IPS-20b (cell line): ENCODE results near the gene TWIST1.

Experiments
- H3K27ac ChIP-seq: one replicate; pipeline ENCODE4 v1.5.1; 2013; ENCODE audit warnings: low read length
- H3K27me3 ChIP-seq: 2 replicates; pipeline ENCODE4 v1.6.1; 2013; ENCODE audit warnings: mild to moderate bottlenecking, low read length, inconsistent platforms; ENCODE audit not compliant: insufficient read depth
- H3K36me3 ChIP-seq: 2 replicates; pipeline ENCODE4 v1.6.1; 2013; ENCODE audit warnings: low read depth, mild to moderate bottlenecking, inconsistent platforms, low read length, moderate library complexity; ENCODE audit not compliant: insufficient read depth
- H3K4me1 ChIP-seq: 2 replicates; pipeline ENCODE4 v1.6.1; 2013; ENCODE audit warnings: mild to moderate bottlenecking, control low read depth, inconsistent platforms, low read length, moderate library complexity; ENCODE audit not compliant: insufficient read depth
- H3K4me3 ChIP-seq: 2 replicates; pipeline ENCODE4 v1.5.1; 2013; ENCODE audit warnings: mild to moderate bottlenecking, low read length, inconsistent platforms
- H3K9ac ChIP-seq: 2 replicates; pipeline ENCODE4 v1.6.1; 2013; ENCODE audit warnings: low read depth, mild to moderate bottlenecking, inconsistent platforms, low read length, moderate library complexity
- H3K9me3 ChIP-seq: 2 replicates; pipeline ENCODE4 v1.6.1; 2013; ENCODE audit warnings: mild to moderate bottlenecking, low read depth, low read length, inconsistent platforms; ENCODE audit not compliant: insufficient read depth

TWIST1 gene

GRCh38 chr7:19089797-19090196 is 27.6 kb downstream of the TWIST1 start:
- Histone ChIP-seq H3K27me3 (no peaks in the 10 kb centered on the region), H3K36me3 (no peaks in the 10 kb centered on the region), H3K9ac (no peak overlapping the region), H3K4me3 (no peak overlapping the region), H3K27ac (no peak overlapping the region), H3K9me3 (no peaks in the 10 kb centered on the region), H3K4me1 (peaks cover 7% of the 10 kb centered on the region; the same call in 1 of the 2 replicates)

- Histone ChIP-seq H3K9me3 (no peaks in the 10 kb centered on the region), H3K36me3 (no peaks in the 10 kb centered on the region), H3K4me1 (peaks cover 4% of the 10 kb centered on the region; the same call in 1 of the 2 replicates), H3K27ac (no peak overlapping the region), H3K9ac (no peak overlapping the region), H3K4me3 (no peak overlapping the region), H3K27me3 (no peaks in the 10 kb centered on the region)
Measured at GRCh38 chr7:19089378-19089777, 28.1 kb downstream of the TWIST1 start.

GRCh38 chr7:19080093-19080492 is 37.3 kb downstream of the TWIST1 start:
- H3K27ac ChIP-seq: no peak overlapping the region
- H3K36me3 ChIP-seq: no peaks in the 10 kb centered on the region
- H3K27me3 ChIP-seq: no peaks in the 10 kb centered on the region

GRCh38 chr7:19079066-19079465 is 38.4 kb downstream of the TWIST1 start:
- H3K9me3 ChIP-seq: no peaks in the 10 kb centered on the region
- H3K4me1 ChIP-seq: peaks cover 9% of the 10 kb centered on the region
- H3K27ac ChIP-seq: no peak overlapping the region
- no peak overlapping the region for H3K4me3 ChIP-seq
- H3K27me3 ChIP-seq: no peaks in the 10 kb centered on the region
- H3K36me3 ChIP-seq: no peaks in the 10 kb centered on the region
- no peak overlapping the region for H3K9ac ChIP-seq

More at GRCh38 chr7:19080093-19080492, 37.3 kb downstream of the TWIST1 start:
- Histone ChIP-seq H3K4me3 (no peak overlapping the region), H3K4me1 (peaks cover 9% of the 10 kb centered on the region), H3K9me3 (no peaks in the 10 kb centered on the region), H3K9ac (no peak overlapping the region)

- no peaks in the 10 kb centered on the region for H3K36me3 ChIP-seq
- no peak overlapping the region for H3K4me3 ChIP-seq
- H3K9me3 ChIP-seq: no peaks in the 10 kb centered on the region
- H3K4me1 ChIP-seq: no peaks in the 10 kb centered on the region
- H3K27ac ChIP-seq: no peak overlapping the region
- no peaks in the 10 kb centered on the region for H3K27me3 ChIP-seq
- H3K9ac ChIP-seq: no peak overlapping the region
Measured at GRCh38 chr7:19069842-19070241, 47.6 kb downstream of the TWIST1 start.

GRCh38 chr7:19066170-19066569 is 51.3 kb downstream of the TWIST1 start:
- H3K4me3 ChIP-seq: no peak overlapping the region
- no peak overlapping the region for H3K27ac ChIP-seq
- H3K36me3 ChIP-seq: no peaks in the 10 kb centered on the region
- no peaks in the 10 kb centered on the region for H3K9me3 ChIP-seq
- H3K9ac ChIP-seq: no peak overlapping the region
- H3K4me1 ChIP-seq: no peaks in the 10 kb centered on the region
- H3K27me3 ChIP-seq: no peaks in the 10 kb centered on the region
